Dedifferentiated amniotic fluid mesenchymal stem cell (primary cell): ENCODE data around the gene UNK.

Experiments
- DNase-seq: peaks from one replicate; pipeline ENCODE4 v3.0.0-alpha.2; 2016; ENCODE audit errors: extremely low spot score

Gene UNK

GRCh38 chr17:75784473-75785015 is at the start of gene UNK:
UNK (plus strand) TSS chr17:75784806; CDS start chr17:75784881, 75 bp downstream.
- DNase-seq, result peak; percentile 99

- no peak for DNase-seq
These were observed 48.3 kb upstream of the UNK start for GRCh38 chr17:75736173-75736835.

GRCh38 chr17:75737133-75737962 is 47.3 kb upstream of the UNK start:
- no peak for DNase-seq

GRCh38 chr17:75738218-75738802 is 46.3 kb upstream of the UNK start:
- DNase-seq, result no peak

GRCh38 chr17:75739174-75739573 is 45.4 kb upstream of the UNK start:
- no peak for DNase-seq

GRCh38 chr17:75739801-75740200 is 44.8 kb upstream of the UNK start:
- no peak for DNase-seq

GRCh38 chr17:75740215-75740614 is 44.4 kb upstream of the UNK start:
- DNase-seq, result no peak

GRCh38 chr17:75740631-75741077 is 44.0 kb upstream of the UNK start:
- no peak for DNase-seq

- no peak for DNase-seq
These were observed 42.3 kb upstream of the UNK start for GRCh38 chr17:75742337-75742736.

GRCh38 chr17:75743625-75744206 is 40.9 kb upstream of the UNK start:
- DNase-seq, result no peak

GRCh38 chr17:75748706-75749105 is 35.9 kb upstream of the UNK start:
- no peak for DNase-seq

GRCh38 chr17:75749545-75750389 is 34.8 kb upstream of the UNK start:
- peak; percentile 79 for DNase-seq

- DNase-seq, result no peak
These were observed 33.8 kb upstream of the UNK start for GRCh38 chr17:75750661-75751423.

GRCh38 chr17:75751676-75752404 is 32.8 kb upstream of the UNK start:
- DNase-seq, result no peak

- DNase-seq, result no peak
These were observed 32.2 kb upstream of the UNK start for GRCh38 chr17:75752405-75752709.

GRCh38 chr17:75752802-75753513 is 31.6 kb upstream of the UNK start:
- DNase-seq, result no peak

GRCh38 chr17:75753514-75754377 is 30.9 kb upstream of the UNK start:
- DNase-seq, result peak; percentile 48
